ENCODE measurements around the gene SPECC1. TPM values are rescaled to one million over a fixed set of nuclear protein-coding genes. Genes with fewer than 3 reads are reported as not detected.

SPECC1 gene
- total and polyA plus RNA-seq, 2 of the 4 experiments (the other 2 are of a cell fraction) = 16.9 to 26.2 TPM

DNA sequence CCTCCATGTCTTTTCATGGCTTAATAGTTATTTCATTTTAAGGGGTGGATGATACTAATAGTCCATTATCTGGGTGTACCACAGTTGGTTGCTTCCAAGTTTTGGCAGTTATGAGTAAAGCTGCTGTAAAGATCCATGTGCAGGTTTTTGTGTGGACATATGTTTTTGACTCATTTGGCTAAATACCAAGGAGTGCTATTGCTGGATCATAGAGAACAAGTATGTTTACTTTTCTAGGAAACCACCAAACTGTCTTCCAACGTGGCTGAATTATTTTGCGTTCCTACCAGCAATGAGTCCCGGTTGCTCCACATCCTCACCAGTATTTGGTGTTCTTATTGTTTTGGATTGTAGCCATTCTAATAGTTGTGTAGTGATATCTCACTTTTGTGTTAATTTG, 181.9 kb downstream of the SPECC1 start:
- Histone ChIP-seq H2BK5ac (ENCODE audit: low read depth, low read length, poor library complexity, severe bottlenecking) (peak overlapping the region; percentile 53), H2BK20ac (ENCODE audit: low read depth, low read length) (no peak overlapping the region), H3K36me3 (ENCODE audit: control insufficient read depth, insufficient read depth, low read length) (no peaks in the 10 kb centered on the region), H3K4me1 (ENCODE audit: control insufficient read depth, insufficient read depth, low read length) (peaks cover 27% of the 10 kb centered on the region), H3K79me1 (ENCODE audit: low read depth in 1 of 2, low read length in 2 of 2) (peaks cover 30 to 58% of the 10 kb centered on the region in 2 experiments), H3K14ac (replicated peaks; ENCODE audit: low read depth, low read length) (no peak overlapping the region), H2BK120ac (ENCODE audit: low read depth, low read length) (peak overlapping the region; percentile 65; the same call in 1 of the 2 replicates), H3K27me3 (ENCODE audit: control insufficient read depth, insufficient read depth, low read length) (no peaks in the 10 kb centered on the region), H3K9me3 (ENCODE audit: control insufficient read depth, insufficient read depth, low read length) (no peaks in the 10 kb centered on the region; the same call in 1 of the 2 replicates), H3K4ac (ENCODE audit: low read depth, low read length) (no peak overlapping the region), H2AK5ac (ENCODE audit: low read depth, low read length) (no peak overlapping the region), H4K20me1 (ENCODE audit: insufficient read depth, low read length) (peaks cover 10% of the 10 kb centered on the region), H3K4me2 (ENCODE audit: low read depth, low read length) (peak overlapping the region; percentile 24; the same call in 1 of the 2 replicates), H3K23ac (ENCODE audit: low read depth, low read length) (no peak overlapping the region), H3K4me3 (ENCODE audit: insufficient read depth, low read depth, low read length) (no peak overlapping the region), H4K5ac (ENCODE audit: low read depth, low read length) (no peak overlapping the region; the same call in 1 of the 2 replicates), H3K9me1 (ENCODE audit: insufficient read depth, low read length) (peaks cover 23% of the 10 kb centered on the region), H2BK15ac (ENCODE audit: low read depth, low read length) (no peak overlapping the region), H3K27ac (ENCODE audit: insufficient read depth, low read length) (no peak overlapping the region), H3K56ac (ENCODE audit: extremely low read depth, insufficient read depth, low read length) (no peak overlapping the region), H3K18ac (ENCODE audit: low read depth, low read length) (no peak overlapping the region), H2AK9ac (replicated peaks; ENCODE audit: low read depth, low read length, poor library complexity) (no peak overlapping the region), H3K9ac (ENCODE audit: low read depth, low read length) (no peak overlapping the region), H4K91ac (ENCODE audit: insufficient read depth, low read depth, low read length) (no peak overlapping the region), H4K8ac (ENCODE audit: low read depth in 2 of 2, low read length in 2 of 2) (no peak overlapping the region), H2AFZ (replicated peaks; ENCODE audit: low read length, poor library complexity) (no peak overlapping the region)
- in situ Hi-C loops (cut with MboI; ENCODE audit: low sequenced_read_pairs) (no loop called here), dilution Hi-C loops (cut with HindIII; ENCODE audit: low sequenced_read_pairs, unreplicated experiment) (no loop called here), intact Hi-C loops (cut with micrococcal nuclease) (no loop called here)
- POLR2A ChIA-PET (ENCODE audit: unreplicated experiment) = no interaction called here
- peak; percentile 73 for ATAC-seq (ENCODE audit: low read depth)
- CTCF ChIA-PET = no interaction called here
- WGBS, 2 experiments (ENCODE audit: extremely low coverage in 2 of 2, insufficient read length in 1 of 2) = no CpG with 5 or more reads among the region's 3 CpGs
- DNase-seq = peak; percentile 98
- BruUV-seq (replicated peaks) = no TSS peak
- TF ChIP-seq RFX5 (IDR thresholded peaks at IDR 0.05; ENCODE audit: low read depth, low read length) = no peak
- TF ChIP-seq MXI1 (IDR thresholded peaks at IDR 0.05; ENCODE audit: borderline replicate concordance, low read depth, low read length) = peak; percentile 75
- TF ChIP-seq RAD21 (IDR thresholded peaks at IDR 0.05; ENCODE audit: low read length) = no peak
- TF ChIP-seq, protein P1, sequence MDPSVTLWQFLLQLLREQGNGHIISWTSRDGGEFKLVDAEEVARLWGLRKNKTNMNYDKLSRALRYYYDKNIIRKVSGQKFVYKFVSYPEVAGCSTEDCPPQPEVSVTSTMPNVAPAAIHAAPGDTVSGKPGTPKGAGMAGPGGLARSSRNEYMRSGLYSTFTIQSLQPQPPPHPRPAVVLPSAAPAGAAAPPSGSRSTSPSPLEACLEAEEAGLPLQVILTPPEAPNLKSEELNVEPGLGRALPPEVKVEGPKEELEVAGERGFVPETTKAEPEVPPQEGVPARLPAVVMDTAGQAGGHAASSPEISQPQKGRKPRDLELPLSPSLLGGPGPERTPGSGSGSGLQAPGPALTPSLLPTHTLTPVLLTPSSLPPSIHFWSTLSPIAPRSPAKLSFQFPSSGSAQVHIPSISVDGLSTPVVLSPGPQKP (IDR thresholded peaks at IDR 0.05; ENCODE audit: borderline replicate concordance, low read depth, low read length) = no peak
- TF ChIP-seq, protein P2, sequence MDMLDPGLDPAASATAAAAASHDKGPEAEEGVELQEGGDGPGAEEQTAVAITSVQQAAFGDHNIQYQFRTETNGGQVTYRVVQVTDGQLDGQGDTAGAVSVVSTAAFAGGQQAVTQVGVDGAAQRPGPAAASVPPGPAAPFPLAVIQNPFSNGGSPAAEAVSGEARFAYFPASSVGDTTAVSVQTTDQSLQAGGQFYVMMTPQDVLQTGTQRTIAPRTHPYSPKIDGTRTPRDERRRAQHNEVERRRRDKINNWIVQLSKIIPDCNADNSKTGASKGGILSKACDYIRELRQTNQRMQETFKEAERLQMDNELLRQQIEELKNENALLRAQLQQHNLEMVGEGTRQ (IDR thresholded peaks at IDR 0.05; ENCODE audit: low read depth, low read length) = no peak
- no peak for TF ChIP-seq NFE2L2 (IDR thresholded peaks at IDR 0.05; ENCODE audit: low read depth, low read length)
- TF ChIP-seq BHLHE40 (IDR thresholded peaks at IDR 0.05; ENCODE audit: low read depth, low read length) = no peak
- TF ChIP-seq CEBPB (IDR thresholded peaks at IDR 0.05; ENCODE audit: low read depth, low read length) = peak; percentile 70
- TF ChIP-seq RCOR1 (IDR thresholded peaks at IDR 0.05; ENCODE audit: insufficient replicate concordance, low read length) = no peak
- TF ChIP-seq, protein P3, sequence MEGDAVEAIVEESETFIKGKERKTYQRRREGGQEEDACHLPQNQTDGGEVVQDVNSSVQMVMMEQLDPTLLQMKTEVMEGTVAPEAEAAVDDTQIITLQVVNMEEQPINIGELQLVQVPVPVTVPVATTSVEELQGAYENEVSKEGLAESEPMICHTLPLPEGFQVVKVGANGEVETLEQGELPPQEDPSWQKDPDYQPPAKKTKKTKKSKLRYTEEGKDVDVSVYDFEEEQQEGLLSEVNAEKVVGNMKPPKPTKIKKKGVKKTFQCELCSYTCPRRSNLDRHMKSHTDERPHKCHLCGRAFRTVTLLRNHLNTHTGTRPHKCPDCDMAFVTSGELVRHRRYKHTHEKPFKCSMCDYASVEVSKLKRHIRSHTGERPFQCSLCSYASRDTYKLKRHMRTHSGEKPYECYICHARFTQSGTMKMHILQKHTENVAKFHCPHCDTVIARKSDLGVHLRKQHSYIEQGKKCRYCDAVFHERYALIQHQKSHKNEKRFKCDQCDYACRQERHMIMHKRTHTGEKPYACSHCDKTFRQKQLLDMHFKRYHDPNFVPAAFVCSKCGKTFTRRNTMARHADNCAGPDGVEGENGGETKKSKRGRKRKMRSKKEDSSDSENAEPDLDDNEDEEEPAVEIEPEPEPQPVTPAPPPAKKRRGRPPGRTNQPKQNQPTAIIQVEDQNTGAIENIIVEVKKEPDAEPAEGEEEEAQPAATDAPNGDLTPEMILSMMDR (conservative IDR thresholded peaks at IDR 0.05; ENCODE audit: low read depth, low read length) = no peak

Measured in IMR-90 (cell line).